OCI-LY7 (cell line): ENCODE results near the gene GRIN3A. TPM values are rescaled to one million over a fixed set of nuclear protein-coding genes. Genes with fewer than 3 reads are reported as not detected.

Experiments
- BruUV-seq: library from RNA; stranded (reverse); fragments of 400-500 nt; replicated peaks from 2 replicates; lab custom pipeline; 2021; lab: Mats Ljungman, UMichigan
- CTCF ChIA-PET: fragments of 300-600 bp; sonication (Branson Sonifier 250); formaldehyde crosslinking; loops from one replicate; lab custom pipeline; 2022; ENCODE audit warnings: antibody characterized with exemption; ENCODE audit not compliant: unreplicated experiment; lab: Charles Lee
- POLR2A ChIA-PET: fragments of 300-600 bp; sonication (Branson Sonifier 250); formaldehyde crosslinking; loops from one replicate; lab custom pipeline; 2022; ENCODE audit warnings: antibody characterized with exemption; lab: Charles Lee
- DNase-seq: peaks from one replicate; pipeline ENCODE4 v3.0.0-alpha.2; 2015; ENCODE audit warnings: low spot score
- H2AFZ ChIP-seq: fragments of 200-600 bp; sonication (generic), shearing (Covaris generic); 2 replicates; pipeline ENCODE4 v1.6.1; 2014; ENCODE audit warnings: mild to moderate bottlenecking, antibody characterized with exemption, low read length, moderate library complexity
- H3K27ac ChIP-seq: fragments of 200-600 bp; sonication (generic); 2 replicates; pipeline ENCODE4 v1.5.1; 2014; ENCODE audit warnings: mixed run types, low read depth, mild to moderate bottlenecking, moderate library complexity, low read length, inconsistent platforms; ENCODE audit not compliant: poor library complexity, severe bottlenecking
- H3K36me3 ChIP-seq: fragments of 200-600 bp; sonication (generic); 2 replicates; pipeline ENCODE4 v1.6.1; 2014; ENCODE audit warnings: mild to moderate bottlenecking, antibody characterized with exemption, low read length, moderate library complexity, mixed read lengths; ENCODE audit not compliant: insufficient read depth
- H3K4me1 ChIP-seq: fragments of 200-600 bp; sonication (generic); 2 replicates; pipeline ENCODE4 v1.5.1; 2014; ENCODE audit warnings: mild to moderate bottlenecking, low read length; ENCODE audit not compliant: insufficient read depth, poor library complexity, severe bottlenecking
- H3K4me2 ChIP-seq: fragments of 200-600 bp; sonication (generic); 2 replicates; pipeline ENCODE4 v1.6.1; 2014; ENCODE audit warnings: mild to moderate bottlenecking, low read length
- H3K4me3 ChIP-seq: fragments of 200-600 bp; sonication (generic); 2 replicates; pipeline ENCODE4 v1.5.1; 2014; ENCODE audit warnings: mild to moderate bottlenecking, low read depth, low read length; ENCODE audit not compliant: poor library complexity, severe bottlenecking
- H3K79me2 ChIP-seq: fragments of 200-600 bp; sonication (generic); 2 replicates; pipeline ENCODE4 v1.6.1; 2016; ENCODE audit warnings: low read depth, mild to moderate bottlenecking, low read length, moderate library complexity, mixed read lengths; ENCODE audit not compliant: insufficient read depth
- H3K9me2 ChIP-seq: fragments of 200-600 bp; sonication (generic); 2 replicates; pipeline ENCODE4 v1.6.1; 2016; ENCODE audit warnings: mild to moderate bottlenecking, low read length, mixed read lengths; ENCODE audit not compliant: insufficient read depth
- H3K9me3 ChIP-seq: fragments of 200-600 bp; sonication (generic); 2 replicates; pipeline ENCODE4 v1.6.1; 2014; ENCODE audit warnings: mild to moderate bottlenecking, mixed run types, low read length, mixed read lengths
- H4K20me1 ChIP-seq: fragments of 200-600 bp; sonication (generic); 2 replicates; pipeline ENCODE4 v1.6.1; 2014; ENCODE audit warnings: mild to moderate bottlenecking, antibody characterized with exemption, low read length, moderate library complexity, mixed read lengths; ENCODE audit not compliant: insufficient read depth
- EZH2phosphoT487 ChIP-seq: fragments of 200-600 bp; sonication (generic); IDR thresholded peaks from 2 replicates; pipeline ENCODE4 v1.6.1; 2018; ENCODE audit warnings: low read depth, borderline replicate concordance, mild to moderate bottlenecking, mixed run types, antibody characterized with exemption, low read length, moderate library complexity, mixed read lengths
- intact Hi-C: fragments of 100-400 bp; cut with micrococcal nuclease; formaldehyde crosslinking; loops from one replicate; pipeline ENCODE4 v1.10.0; 2022; ENCODE audit not compliant: unreplicated experiment
- total RNA-seq, 2 experiments: library from RNA; depleted of rRNA in 1 of 2; stranded (reverse); fragments of >200 nt in 1 of 2; shearing (Covaris generic) in 1 of 2; gene quantifications; 2 replicates each; pipeline ENCODE4 v1.2.3, GENCODE V29; 2014 to 2022
- TF ChIP-seq, protein P1 (sequence below): fragments of 200-600 bp; sonication (generic); conservative IDR thresholded peaks from 2 replicates; pipeline ENCODE4 v1.5.1; 2014; ENCODE audit warnings: mild to moderate bottlenecking, antibody characterized with exemption, low read length, moderate library complexity, mixed read lengths

GRIN3A gene
- total RNA-seq, 2 experiments from 2014 or later: not detected

- Histone ChIP-seq H3K9me3 (no peaks in the 10 kb centered on the region), H2AFZ (no peak overlapping the region), H3K4me3 (no peak overlapping the region), H3K36me3 (no peaks in the 10 kb centered on the region), H3K9me2 (0 out of 2 replicates have a peak, but pooled peaks cover 3% of the 10 kb centered on the region), H3K4me2 (no peak overlapping the region), H4K20me1 (no peaks in the 10 kb centered on the region), H3K4me1 (no peaks in the 10 kb centered on the region), H3K27ac (no peak overlapping the region), H3K79me2 (no peaks in the 10 kb centered on the region)
- no peak for DNase-seq
- CTCF ChIA-PET: no interaction called here
- intact Hi-C loops: no loop called here
- POLR2A ChIA-PET: no interaction called here
- no peak for TF ChIP-seq EZH2phosphoT487
- TF ChIP-seq, protein P1, sequence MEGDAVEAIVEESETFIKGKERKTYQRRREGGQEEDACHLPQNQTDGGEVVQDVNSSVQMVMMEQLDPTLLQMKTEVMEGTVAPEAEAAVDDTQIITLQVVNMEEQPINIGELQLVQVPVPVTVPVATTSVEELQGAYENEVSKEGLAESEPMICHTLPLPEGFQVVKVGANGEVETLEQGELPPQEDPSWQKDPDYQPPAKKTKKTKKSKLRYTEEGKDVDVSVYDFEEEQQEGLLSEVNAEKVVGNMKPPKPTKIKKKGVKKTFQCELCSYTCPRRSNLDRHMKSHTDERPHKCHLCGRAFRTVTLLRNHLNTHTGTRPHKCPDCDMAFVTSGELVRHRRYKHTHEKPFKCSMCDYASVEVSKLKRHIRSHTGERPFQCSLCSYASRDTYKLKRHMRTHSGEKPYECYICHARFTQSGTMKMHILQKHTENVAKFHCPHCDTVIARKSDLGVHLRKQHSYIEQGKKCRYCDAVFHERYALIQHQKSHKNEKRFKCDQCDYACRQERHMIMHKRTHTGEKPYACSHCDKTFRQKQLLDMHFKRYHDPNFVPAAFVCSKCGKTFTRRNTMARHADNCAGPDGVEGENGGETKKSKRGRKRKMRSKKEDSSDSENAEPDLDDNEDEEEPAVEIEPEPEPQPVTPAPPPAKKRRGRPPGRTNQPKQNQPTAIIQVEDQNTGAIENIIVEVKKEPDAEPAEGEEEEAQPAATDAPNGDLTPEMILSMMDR: no peak
- BruUV-seq: no TSS peak
Measured at GRCh38 chr9:101764472-101764871, 26.0 kb upstream of the GRIN3A start.

DNA sequence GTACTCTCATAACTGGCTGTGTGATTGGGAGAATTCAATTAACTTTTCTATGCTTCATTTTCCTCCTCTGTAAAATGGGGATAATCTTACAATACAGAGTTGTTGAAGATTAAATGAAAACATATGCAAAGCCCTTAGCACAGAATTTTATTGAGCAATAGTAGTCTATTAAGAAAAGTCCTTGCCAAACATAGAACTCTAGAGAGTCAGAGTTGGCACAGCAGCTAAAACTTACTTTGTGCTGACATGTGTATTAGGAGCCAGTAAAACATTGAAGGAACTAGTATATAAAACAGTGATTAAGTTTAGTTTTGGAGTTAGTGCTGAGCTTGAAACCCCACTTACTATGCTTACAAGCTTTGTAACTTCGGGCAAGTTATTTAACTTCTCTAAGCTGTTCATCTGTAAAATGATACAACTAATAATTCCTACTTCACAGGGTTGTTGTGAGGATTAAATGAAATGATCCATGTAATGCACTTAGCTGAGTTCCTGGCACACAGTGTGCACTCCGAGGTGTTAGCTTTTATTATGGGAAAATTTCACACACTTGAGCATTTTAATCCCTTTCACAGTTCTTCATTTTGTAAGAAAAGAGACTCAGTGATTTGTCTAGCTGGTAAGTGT, 20.0 kb upstream of the GRIN3A start:
- TF ChIP-seq, protein P1: no peak
- no peak for TF ChIP-seq EZH2phosphoT487
- CTCF ChIA-PET: no interaction called here
- BruUV-seq: no TSS peak

DNA sequence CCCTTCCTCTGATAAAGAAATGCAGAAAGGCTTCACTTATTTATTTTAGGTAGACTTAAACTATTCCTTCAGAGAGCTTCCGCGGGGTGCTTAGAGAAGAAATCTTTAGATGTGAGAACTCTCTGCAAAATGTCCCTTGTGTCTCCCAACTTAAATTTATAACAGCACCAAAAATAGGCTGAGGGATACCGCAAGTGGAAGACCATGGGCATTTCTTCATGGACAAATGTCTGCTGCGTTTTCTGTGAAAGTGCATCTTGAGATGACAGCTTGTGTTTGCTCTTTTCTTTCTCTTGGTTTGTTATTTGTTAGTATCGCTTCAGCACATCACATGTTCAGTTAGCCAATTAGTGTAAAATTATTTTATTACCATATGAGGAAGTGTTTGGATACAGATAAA, 15.3 kb upstream of the GRIN3A start:
- intact Hi-C loops: no loop called here
- CTCF ChIA-PET: no interaction called here
- no TSS peak for BruUV-seq

More for the DNA sequence above, 20.0 kb upstream of the GRIN3A start:
- Histone ChIP-seq H4K20me1 (no peaks in the 10 kb centered on the region), H3K9me2 (no peaks in the 10 kb centered on the region), H3K4me2 (no peak overlapping the region), H3K79me2 (no peaks in the 10 kb centered on the region), H3K4me3 (no peak overlapping the region), H3K4me1 (no peaks in the 10 kb centered on the region), H3K36me3 (no peaks in the 10 kb centered on the region), H3K27ac (no peak overlapping the region), H2AFZ (no peak overlapping the region), H3K9me3 (no peaks in the 10 kb centered on the region)
- POLR2A ChIA-PET: interaction anchor here (0.5 to 0.6 kb wide), 2 partner anchors 27 to 1886 kb away, joined by 3 read pairs; no protein-coding TSS in a partner anchor
- DNase-seq: no peak
- intact Hi-C loops: no loop called here

More for the DNA sequence above, 15.3 kb upstream of the GRIN3A start:
- no peaks in the 10 kb centered on the region for H3K9me2 ChIP-seq
- TF ChIP-seq, protein P1: no peak
- TF ChIP-seq EZH2phosphoT487: no peak
- H4K20me1 ChIP-seq: no peaks in the 10 kb centered on the region
- no peak overlapping the region for H2AFZ ChIP-seq
- no peaks in the 10 kb centered on the region for H3K4me1 ChIP-seq
- H3K9me3 ChIP-seq: no peaks in the 10 kb centered on the region
- no peak overlapping the region for H3K27ac ChIP-seq
- no peak overlapping the region for H3K4me3 ChIP-seq
- DNase-seq: no peak
- no peaks in the 10 kb centered on the region for H3K36me3 ChIP-seq
- H3K79me2 ChIP-seq: no peaks in the 10 kb centered on the region
- POLR2A ChIA-PET: no interaction called here
- H3K4me2 ChIP-seq: no peak overlapping the region
